CD1c-positive myeloid dendritic cell (primary cell): ENCODE results near the gene SORCS2.

ENCODE experiments used
- DNase-seq: peaks from one replicate; pipeline ENCODE4 v3.0.0-alpha.2; 2016; ENCODE audit errors: extremely low spot score

SORCS2 gene

GRCh38 chr4:7324651-7325121 is 132.3 kb downstream of the SORCS2 start:
- DNase-seq, result no peak

GRCh38 chr4:7325541-7325940 is 133.2 kb downstream of the SORCS2 start:
- no peak for DNase-seq

GRCh38 chr4:7326306-7326692 is 134.0 kb downstream of the SORCS2 start:
- no peak for DNase-seq

GRCh38 chr4:7326693-7327340 is 134.5 kb downstream of the SORCS2 start:
- no peak for DNase-seq

DNA sequence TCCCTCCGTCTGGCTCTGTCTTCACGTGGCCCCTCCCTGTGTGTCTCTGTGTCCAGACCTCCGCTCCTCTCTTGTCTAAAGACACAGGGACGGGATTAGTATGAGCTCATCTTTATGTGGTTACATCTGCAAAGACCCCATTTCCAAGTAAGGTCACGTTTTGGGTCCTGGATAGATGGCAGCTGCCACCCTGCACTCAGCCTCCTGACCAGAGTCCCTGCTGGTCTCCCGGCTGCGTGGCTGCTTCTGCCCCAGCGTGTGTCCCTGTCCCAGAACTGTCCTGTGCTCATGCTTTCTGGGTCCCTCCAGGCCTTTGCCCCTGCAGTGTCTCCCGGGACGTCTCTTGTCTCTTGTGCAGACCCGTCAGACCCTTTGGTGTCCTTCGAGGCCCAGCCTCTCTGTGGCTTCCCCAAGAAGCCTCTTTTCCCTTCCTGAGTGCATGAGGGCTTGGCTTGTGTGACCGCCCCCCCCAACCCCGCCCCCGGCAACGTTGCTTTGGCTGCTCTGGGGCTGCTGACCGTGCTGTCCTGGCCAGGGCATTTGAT is 135.1 kb downstream of the SORCS2 start:
- DNase-seq, result no peak

- no peak for DNase-seq
Measured at GRCh38 chr4:7328162-7328912, 136.0 kb downstream of the SORCS2 start.

DNA sequence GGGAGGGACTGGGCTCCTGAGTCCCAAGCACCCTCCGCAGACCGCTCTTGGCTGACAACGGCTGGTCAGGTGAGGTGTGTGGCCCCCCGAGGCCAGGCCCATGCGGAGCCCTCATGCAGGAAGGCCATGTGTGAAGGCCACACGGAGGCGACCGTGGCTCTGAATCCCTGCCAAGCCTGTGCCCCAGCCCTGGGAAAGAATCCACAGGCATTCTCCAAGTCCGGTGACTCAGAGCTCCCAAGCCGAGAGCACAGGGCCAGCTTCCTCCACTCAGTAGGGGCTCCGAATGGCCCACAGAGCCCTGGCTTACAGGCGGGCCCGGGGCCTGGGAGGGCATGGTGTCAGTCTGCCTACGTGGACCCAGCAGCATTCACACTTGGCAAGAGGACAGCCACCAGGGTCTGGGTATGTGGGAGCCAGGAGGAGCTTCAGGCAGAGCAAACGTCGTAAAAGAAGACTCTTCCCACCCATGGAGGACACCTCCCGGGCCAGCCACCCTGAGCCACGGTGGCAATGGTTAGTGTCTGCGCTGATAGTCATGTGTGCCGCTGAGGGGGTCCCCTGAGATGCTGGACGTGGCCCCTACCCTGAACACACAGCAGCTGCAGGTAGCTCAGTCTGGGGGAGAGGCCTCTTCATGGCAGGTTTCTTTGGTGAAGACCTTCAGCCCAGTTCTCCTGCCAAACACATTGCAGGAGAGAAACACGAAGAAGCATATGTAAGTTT is 136.7 kb downstream of the SORCS2 start:
- DNase-seq, result no peak

DNA sequence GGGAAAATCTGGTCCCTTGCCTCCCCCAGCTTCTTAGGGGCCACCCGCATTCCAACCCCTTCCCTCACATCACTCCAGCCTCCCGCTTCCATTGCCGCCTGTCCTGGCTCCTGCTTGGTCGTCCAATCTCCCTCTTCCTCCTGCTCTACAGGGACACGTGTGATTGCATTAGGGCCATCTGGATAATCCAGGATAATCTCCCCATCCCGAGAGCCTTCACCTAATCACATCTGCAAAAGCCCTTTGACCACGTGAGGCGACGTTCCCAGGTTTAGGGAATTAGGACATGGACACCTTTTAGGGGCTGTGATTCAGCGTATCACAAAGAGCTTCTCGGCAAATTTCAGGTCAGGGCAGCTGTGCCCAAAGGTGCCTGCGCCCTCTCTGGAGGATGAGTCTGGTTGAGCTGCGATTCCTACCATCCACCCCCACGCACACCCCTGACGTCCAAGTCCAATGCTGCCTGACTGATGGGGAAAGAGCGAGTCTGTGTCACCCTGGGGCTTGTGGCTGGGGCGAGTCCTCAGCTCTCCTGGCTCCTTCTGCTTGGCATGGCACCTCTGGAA is 137.8 kb downstream of the SORCS2 start:
- no peak for DNase-seq

DNA sequence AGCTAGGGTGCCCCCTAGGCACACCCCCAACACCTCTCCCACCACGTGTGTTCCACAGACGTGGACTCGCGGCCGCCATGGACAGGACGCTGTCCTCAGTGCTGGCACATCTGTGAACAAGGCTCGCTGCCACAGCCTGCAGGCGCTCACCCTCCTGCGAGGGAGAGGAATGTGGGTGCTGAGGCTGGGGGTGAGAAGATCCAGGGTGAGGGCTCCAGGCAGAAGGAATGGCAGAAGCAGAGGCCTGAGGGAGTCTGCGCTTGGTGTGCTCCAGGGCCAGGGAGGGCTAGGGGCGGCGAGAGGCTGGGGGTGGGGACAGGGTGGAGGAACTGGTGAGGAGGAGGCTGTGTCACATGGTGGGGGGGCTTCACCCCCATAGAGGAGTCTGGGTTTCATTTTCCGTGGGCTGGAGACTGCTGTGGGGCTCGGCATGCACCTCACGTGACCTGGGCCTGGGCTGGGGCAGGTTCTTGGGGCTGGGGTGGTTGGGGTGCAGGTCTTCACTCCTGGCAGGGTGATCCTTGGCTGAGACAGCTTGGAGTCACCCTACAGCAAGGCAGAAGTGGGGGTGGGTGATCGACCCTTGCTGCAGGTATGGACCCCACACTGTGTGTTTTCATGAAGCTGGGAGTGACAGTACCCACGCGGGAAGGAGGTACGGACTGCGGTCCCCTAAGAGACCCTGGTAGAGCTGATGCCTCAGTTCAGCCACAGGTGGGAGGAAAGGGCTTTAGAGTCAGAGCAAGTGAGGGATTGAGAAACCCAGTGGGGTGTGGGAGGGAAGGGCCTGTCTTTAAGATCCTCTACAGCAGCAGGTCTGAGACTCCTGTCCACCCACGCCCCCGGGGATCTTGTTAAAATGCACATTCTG is 138.7 kb downstream of the SORCS2 start:
- DNase-seq, result no peak

DNA sequence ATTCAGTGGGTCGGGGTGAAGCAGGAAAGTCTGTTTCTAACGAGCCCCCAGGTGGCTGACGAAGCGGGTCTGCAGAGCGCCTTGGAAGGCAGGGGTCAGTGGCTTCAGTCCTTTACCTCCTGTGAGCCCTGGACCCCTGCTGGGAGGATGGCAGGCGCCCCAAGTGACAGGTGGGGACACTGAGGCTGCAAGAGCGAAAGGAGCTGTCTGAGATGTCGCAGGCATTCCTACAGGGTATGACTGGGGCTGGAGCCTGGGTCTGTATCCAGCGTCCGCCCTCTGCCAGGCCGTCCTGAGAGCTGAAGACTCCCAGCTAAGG is 139.3 kb downstream of the SORCS2 start:
- no peak for DNase-seq

GRCh38 chr4:7332216-7333023 is 140.1 kb downstream of the SORCS2 start:
- no peak for DNase-seq

DNA sequence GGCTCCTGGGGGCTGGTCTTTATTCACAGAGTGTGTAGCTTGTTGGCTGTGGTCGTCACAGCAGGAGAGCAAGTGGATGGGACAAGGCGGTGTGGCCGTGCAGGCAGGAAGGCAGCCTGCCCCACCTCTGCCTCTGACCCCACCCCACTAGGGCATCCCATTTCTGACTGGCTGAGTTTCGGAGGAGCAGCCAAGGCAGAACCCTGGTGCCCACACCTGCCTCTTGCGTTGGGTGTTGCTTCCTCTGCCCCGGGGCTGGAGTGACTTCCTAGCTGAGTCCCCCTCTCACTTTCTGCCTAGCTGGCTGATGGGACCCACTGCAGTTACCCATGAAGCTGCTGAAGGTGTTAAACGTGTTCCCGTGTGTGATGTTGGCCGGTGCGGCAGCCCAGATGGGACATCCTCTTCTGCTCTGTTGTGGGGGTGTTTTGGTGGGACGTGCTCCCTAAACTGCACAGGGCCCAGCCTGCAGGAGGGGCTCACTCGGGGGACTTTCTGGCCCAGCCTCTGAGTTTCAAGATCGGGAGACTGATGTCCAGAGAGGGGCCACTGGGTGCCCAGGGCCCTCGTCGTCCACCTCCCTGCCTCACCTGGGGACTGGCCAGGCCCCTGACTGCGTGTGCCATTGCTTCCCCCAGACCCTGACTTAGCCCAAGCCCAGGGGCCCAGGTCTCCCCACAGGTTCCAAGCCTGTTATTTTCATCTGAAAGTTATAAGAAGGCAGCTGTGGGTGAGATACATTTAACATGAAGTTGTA is 140.9 kb downstream of the SORCS2 start:
- no peak for DNase-seq

GRCh38 chr4:7333801-7334421 is 141.6 kb downstream of the SORCS2 start:
- DNase-seq, result no peak

- no peak for DNase-seq
Measured at GRCh38 chr4:7334521-7335275, 142.4 kb downstream of the SORCS2 start.

- DNase-seq, result peak; percentile 24
Measured at GRCh38 chr4:7335344-7336066, 143.2 kb downstream of the SORCS2 start.

GRCh38 chr4:7336067-7336569 is 143.8 kb downstream of the SORCS2 start:
- no peak for DNase-seq

DNA sequence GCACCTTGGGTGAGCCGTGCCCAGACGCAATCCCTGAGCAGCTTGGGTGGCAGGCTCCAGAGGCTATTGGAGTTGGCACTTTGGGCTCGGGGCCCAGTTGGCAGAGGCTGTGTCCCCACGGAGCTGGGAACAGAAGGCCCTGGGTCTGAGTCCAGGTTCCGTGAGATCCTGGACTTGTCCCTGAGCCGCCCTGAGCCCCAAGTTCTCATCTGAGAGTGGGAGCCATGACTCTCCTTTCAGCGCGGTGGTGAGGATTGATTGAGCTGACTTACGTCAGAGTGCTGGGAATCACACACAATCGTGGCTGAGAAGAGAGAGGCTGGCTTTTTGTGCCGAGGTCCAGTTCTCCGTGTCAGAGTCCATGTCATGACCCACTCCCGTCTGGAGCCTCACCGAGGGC is 144.4 kb downstream of the SORCS2 start:
- no peak for DNase-seq
